Measurements from ENCODE around the gene STPG3.

DNA sequence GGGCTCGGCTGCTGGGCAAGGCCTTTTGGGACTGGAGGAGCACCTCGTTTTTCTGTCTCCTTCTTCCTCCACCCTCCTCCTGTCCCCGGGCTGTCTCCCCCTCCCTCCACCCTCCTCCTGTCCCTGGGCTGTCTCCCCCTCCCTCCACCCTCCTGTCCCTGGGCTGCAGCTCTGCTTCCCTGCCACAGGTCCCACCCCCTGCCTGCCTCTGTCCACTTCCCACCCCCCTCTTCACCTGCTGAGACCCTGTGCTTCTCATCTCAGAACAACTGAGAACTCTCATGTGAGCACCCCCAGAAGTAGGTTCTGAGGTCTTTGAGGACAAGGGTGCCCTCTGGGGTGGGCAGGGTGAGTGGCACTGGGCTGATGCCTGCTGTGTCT lies 20.6 kb downstream of the STPG3 start:
- TF ChIP-seq POLR2AphosphoS5 (IDR thresholded peaks at IDR 0.05; ENCODE audit: low read depth, low read length) = no peak
- TF ChIP-seq REST (IDR thresholded peaks at IDR 0.05; ENCODE audit: insufficient read depth in 1 of 2, low read depth in 2 of 2, low read length in 2 of 2) = no peak
- TF ChIP-seq TAF1 (IDR thresholded peaks at IDR 0.05; ENCODE audit: borderline replicate concordance, insufficient read depth, low read length) = no peak
- no peak for TF ChIP-seq SIN3A (IDR thresholded peaks at IDR 0.05; ENCODE audit: borderline replicate concordance, insufficient read depth, low read length)

Data from PFSK-1 (cell line).